ENCODE data around the gene SUMO3.

The SUMO3 gene

DNA sequence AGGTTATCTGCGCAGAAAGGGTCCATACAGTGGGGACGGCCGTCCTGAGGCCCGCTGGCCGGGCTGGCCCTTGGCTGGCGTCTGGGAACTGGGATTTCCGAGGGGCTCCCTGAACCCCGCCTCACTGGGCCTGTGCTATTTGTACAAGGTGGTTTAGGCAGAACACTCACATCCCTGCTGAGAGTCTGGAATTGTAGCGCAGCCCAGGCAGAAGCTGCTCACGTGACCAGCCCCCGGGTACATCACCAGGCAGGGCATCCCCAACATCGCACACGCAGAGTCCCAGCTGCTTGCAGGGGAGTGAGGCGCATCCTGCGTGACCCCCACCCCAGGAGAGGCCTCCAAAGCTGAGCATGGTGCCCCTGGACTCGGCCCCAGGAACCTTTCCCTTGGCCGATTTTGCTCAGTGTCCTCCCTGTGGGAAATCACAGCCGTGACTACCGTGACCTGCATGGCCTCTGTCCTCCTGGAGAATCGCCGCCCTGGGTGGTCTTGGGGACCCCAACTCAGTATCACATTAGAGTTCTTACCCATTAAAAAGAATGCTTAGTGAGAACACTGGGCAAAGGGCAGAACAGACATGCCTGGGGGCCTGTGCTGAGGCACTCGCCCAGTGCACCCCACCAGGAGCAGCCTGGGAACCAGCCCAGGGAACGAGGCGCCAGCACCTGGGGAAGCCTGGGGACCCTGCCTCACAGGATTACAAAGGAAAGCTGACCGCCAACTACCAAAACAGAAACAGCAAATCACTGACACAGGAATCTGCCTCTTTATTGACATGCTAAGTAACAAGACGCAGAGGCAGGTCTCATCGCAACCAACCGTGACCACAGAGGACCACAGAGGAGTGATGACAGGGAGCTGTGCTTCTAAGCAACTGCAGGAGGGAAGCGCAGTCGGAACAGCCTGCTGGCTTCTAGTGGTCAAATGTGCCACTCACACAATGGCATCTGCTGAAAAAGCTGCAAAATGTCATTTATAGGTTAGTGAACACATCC lies 49.7 kb downstream of the SUMO3 start:
- H3K9me3 Mint-ChIP-seq, result no peaks in the 10 kb centered on the region
- no peak overlapping the region for H3K4me3 Mint-ChIP-seq
- peaks cover 11% of the 10 kb centered on the region for H3K4me1 Mint-ChIP-seq
- peaks cover 7% of the 10 kb centered on the region for H3K36me3 Mint-ChIP-seq
- H3K27me3 Mint-ChIP-seq, result no peaks in the 10 kb centered on the region
- no peak overlapping the region for H3K27ac Mint-ChIP-seq

- no peaks in the 10 kb centered on the region for H3K9me3 Mint-ChIP-seq
- H3K27ac Mint-ChIP-seq, result no peak overlapping the region
- H3K36me3 Mint-ChIP-seq, result peaks cover 3% of the 10 kb centered on the region
- no peaks in the 10 kb centered on the region for H3K27me3 Mint-ChIP-seq
- no peak overlapping the region for H3K4me3 Mint-ChIP-seq
- peaks cover 11% of the 10 kb centered on the region for H3K4me1 Mint-ChIP-seq
Observed at GRCh38 chr21:44766818-44767354, 51.0 kb downstream of the SUMO3 start.

- Mint-ChIP-seq H3K4me3 (no peak overlapping the region), H3K27ac (no peak overlapping the region), H3K9me3 (no peaks in the 10 kb centered on the region), H3K4me1 (peaks cover 16% of the 10 kb centered on the region), H3K27me3 (no peaks in the 10 kb centered on the region), H3K36me3 (peaks cover 3% of the 10 kb centered on the region)
Observed at GRCh38 chr21:44766014-44766817, 51.6 kb downstream of the SUMO3 start.

DNA sequence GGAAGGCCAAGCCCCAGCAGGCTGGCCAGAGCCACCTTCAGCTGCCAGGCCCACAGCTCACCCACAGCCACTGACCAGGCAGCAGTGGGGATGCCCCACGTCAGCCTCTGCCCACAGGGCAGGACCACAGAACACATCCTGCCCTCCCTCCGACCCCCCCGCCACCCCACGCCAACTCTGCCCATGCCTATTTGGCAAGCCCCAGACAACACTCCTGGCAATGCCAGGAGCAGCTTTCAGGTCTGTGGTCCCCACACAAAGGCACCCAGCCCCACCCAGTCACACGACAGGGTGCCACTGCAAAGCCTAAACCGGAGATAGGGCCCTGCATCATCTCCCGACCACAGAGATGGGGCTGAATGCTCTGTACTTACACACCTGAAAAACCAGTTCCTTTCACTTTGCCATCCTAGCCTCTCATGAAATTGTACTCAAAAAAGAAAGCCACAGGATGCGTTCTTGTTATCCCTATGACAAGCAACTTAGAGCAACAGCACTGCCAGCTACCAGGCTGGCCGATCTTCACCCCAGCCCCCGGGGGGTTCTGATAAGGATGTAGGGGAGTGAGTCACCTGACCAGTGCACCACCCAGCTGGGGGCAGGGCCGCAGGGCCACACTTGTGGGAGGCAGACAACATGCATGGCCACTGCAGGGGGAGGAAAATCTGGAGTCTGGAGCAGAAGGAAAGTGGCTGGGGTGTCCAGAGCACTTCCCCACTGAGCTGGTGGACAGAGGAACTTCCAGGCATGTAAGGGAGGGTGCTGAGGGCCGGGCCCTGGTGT lies 52.4 kb downstream of the SUMO3 start:
- Mint-ChIP-seq H3K36me3 (peaks cover 3% of the 10 kb centered on the region), H3K9me3 (no peaks in the 10 kb centered on the region), H3K4me1 (peaks cover 17% of the 10 kb centered on the region), H3K4me3 (no peak overlapping the region), H3K27ac (no peak overlapping the region), H3K27me3 (no peaks in the 10 kb centered on the region)

- no peaks in the 10 kb centered on the region for H3K9me3 Mint-ChIP-seq
- no peak overlapping the region for H3K27ac Mint-ChIP-seq
- no peaks in the 10 kb centered on the region for H3K36me3 Mint-ChIP-seq
- H3K4me1 Mint-ChIP-seq, result peaks cover 17% of the 10 kb centered on the region
- no peaks in the 10 kb centered on the region for H3K27me3 Mint-ChIP-seq
- H3K4me3 Mint-ChIP-seq, result no peak overlapping the region
Observed at GRCh38 chr21:44764319-44765230, 53.3 kb downstream of the SUMO3 start.

- H3K27ac Mint-ChIP-seq, result no peak overlapping the region
- H3K4me3 Mint-ChIP-seq, result no peak overlapping the region
- H3K27me3 Mint-ChIP-seq, result no peaks in the 10 kb centered on the region
- H3K4me1 Mint-ChIP-seq, result peaks cover 17% of the 10 kb centered on the region
- H3K36me3 Mint-ChIP-seq, result no peaks in the 10 kb centered on the region
- H3K9me3 Mint-ChIP-seq, result no peaks in the 10 kb centered on the region
Observed at GRCh38 chr21:44763451-44764318, 54.2 kb downstream of the SUMO3 start.

DNA sequence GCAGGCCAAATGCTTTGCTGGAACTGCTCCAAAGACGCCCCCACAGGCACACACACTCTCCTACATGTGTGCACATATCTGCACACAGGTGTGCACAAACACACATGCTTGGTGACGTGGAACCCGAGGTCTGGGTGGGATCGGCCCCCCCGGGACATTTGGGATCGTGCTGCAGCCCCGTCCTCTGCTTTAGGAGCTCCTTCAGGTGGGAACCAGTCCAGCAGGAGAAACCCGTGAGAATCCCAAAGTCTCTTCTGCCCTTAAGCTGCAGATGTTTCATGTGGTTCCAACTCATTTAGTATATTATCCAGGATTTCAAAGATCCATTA lies 54.8 kb downstream of the SUMO3 start:
- Mint-ChIP-seq H3K4me3 (no peak overlapping the region), H3K27me3 (no peaks in the 10 kb centered on the region), H3K9me3 (no peaks in the 10 kb centered on the region), H3K36me3 (no peaks in the 10 kb centered on the region), H3K27ac (no peak overlapping the region), H3K4me1 (peaks cover 17% of the 10 kb centered on the region)

DNA sequence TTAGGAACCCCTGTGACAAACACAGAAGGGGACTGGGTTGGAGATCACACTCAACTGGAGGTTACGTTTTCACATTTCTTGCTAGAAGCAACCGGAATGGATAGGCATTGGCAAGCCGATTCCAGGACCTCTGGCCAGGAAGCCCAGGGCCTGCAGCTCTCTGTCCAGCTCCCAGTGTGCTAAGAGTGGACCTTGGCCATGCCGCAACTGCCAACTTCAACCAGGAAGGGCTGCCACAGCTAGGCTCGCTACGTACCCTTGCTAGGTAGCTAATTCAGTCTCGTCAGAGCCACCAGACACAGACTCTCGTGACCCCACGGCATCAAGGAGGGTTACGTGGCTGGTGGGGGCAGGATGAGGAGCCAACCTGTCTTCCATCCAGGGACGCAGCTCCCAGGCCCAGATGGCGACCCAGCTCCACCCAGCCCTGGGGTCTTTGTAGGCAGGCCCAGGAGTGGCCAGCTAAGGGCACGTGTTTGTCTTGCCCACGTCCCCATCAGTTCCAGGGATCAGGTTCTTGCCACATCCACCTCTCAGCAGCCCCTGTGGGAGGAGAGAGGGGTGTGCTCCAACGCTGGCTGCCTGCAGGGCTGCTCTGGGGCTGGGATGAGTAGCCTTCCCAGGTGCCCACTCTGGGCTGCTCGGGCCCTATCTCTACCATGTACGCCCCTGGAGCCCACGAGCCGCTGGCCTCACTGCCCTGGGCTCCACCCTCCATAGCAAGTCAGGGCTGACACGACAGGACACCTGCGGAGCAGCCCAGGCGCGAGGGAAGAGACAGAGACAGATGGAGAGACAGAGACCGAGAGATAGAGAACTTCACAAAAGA lies 55.4 kb downstream of the SUMO3 start:
- H3K9me3 Mint-ChIP-seq, result no peaks in the 10 kb centered on the region
- H3K27ac Mint-ChIP-seq, result no peak overlapping the region
- peaks cover 17% of the 10 kb centered on the region for H3K4me1 Mint-ChIP-seq
- H3K27me3 Mint-ChIP-seq, result no peaks in the 10 kb centered on the region
- H3K36me3 Mint-ChIP-seq, result no peaks in the 10 kb centered on the region
- H3K4me3 Mint-ChIP-seq, result no peak overlapping the region

DNA sequence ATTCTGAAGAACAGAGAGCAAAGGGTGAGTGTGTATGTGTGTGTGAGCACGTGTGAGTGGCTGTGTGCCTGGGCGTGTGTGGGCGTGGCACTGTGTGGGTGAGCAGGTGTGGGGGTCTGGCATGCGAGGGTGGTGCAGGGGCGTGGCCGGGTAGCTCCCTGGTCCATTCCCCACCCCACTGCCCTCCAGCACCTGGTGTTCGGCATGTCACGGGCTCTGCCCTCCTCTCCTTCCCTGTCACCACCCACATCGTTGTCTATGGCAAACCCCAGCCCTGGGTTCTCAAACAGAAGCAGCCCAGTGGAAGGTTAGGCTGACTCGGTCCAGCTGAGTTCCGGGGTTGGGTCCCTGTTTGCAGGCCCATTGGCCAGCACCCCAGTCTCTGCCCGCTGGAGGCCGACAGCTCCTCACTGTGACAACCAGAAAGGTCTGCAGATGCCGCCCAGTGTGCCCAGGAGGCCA lies 56.1 kb downstream of the SUMO3 start:
- Mint-ChIP-seq H3K27me3 (no peaks in the 10 kb centered on the region), H3K27ac (no peak overlapping the region), H3K4me3 (no peak overlapping the region), H3K4me1 (peaks cover 17% of the 10 kb centered on the region), H3K36me3 (no peaks in the 10 kb centered on the region), H3K9me3 (no peaks in the 10 kb centered on the region)

DNA sequence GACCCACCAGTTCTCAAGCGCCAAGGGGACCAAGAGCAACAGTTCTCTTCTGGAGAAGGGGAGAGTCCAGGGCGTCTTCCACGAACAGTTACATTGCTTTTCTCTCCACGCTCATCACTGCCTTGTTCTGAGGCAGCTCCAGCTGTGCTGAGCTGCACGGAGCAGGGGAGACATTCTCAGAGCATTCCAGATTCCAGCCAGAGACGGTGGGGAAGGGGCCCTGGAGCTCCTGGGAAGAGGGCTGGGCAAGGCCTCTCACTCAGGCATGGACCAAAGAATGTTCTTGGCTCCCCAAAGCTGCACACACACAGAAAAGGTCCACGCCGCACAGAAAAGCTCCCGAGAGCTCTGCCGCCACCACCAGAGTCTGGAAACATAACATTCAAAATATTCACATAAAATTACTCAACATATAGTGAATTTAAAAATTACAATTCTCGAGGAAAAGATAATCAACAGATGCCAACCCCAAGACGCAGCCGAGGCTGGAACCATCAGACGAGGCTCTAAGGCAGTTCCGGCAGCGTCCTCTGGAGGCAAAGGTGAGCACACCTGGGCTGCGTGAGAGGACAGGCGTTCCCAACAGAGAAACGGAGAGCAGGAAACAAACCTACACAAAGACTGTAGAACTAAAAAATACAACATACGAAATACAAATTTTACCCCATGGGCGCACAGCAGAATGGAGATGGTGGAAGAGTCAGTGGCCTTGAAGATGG lies 56.7 kb downstream of the SUMO3 start:
- peaks cover 17% of the 10 kb centered on the region for H3K4me1 Mint-ChIP-seq
- H3K36me3 Mint-ChIP-seq, result no peaks in the 10 kb centered on the region
- no peak overlapping the region for H3K27ac Mint-ChIP-seq
- no peaks in the 10 kb centered on the region for H3K9me3 Mint-ChIP-seq
- H3K27me3 Mint-ChIP-seq, result no peaks in the 10 kb centered on the region
- H3K4me3 Mint-ChIP-seq, result no peak overlapping the region

DNA sequence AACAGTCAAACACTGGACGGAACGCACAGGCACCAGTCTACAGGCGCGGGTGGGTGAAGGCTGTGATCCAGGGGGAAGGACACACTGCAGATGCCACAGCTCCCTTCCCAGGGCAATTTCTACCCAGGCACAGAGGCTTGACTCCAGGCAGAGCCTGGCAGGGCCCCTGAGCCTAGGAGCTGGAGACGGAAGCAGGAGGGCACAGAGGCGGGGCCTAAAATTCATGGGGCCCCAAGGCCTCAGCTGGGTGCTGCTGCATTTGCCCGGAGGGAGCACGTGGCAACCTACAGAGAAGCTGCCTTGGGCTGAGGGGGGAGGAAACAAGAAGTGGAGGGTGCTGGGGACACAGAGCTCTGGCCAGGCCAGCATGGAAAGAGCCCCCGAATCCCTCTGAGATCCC lies 57.5 kb downstream of the SUMO3 start:
- no peaks in the 10 kb centered on the region for H3K9me3 Mint-ChIP-seq
- H3K27me3 Mint-ChIP-seq, result no peaks in the 10 kb centered on the region
- peaks cover 10% of the 10 kb centered on the region for H3K4me1 Mint-ChIP-seq
- no peak overlapping the region for H3K4me3 Mint-ChIP-seq
- no peaks in the 10 kb centered on the region for H3K36me3 Mint-ChIP-seq
- no peak overlapping the region for H3K27ac Mint-ChIP-seq

DNA sequence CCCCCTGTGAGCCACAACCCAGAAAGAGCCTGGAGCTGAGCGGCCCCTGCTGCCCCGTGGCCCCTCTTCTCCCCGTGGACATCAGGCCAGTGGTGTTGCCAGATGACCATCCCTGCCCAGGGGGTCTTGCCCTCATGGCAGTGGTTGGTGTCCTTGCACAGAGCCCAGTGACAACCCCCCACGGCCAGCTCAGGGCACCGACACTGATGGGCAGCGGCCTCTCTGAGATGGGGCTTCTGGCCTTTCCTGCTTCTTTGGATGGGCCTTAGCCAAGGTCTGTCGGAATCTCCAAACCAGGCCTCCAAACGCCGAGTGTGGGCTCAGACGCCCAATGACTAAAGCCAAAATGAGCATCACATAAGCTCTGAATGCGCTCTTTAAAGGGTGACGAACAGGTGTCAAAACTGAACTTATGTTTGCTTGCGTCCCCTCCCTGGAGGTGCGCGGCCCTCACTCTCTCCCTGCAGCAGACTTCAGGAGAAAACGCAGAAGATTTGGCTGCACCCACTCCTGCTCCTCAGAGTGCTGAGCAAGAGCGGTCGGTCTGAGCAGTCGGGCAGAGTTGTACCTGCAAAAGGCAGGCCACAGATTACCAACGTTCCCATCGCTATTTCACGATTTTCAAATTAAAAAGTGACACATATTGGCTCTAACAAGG lies 58.1 kb downstream of the SUMO3 start:
- Mint-ChIP-seq H3K4me1 (peaks cover 6% of the 10 kb centered on the region), H3K27ac (no peak overlapping the region), H3K9me3 (no peaks in the 10 kb centered on the region), H3K36me3 (no peaks in the 10 kb centered on the region), H3K4me3 (no peak overlapping the region), H3K27me3 (no peaks in the 10 kb centered on the region)
